ENCODE data around the gene FCRL5.

FCRL5 gene

DNA sequence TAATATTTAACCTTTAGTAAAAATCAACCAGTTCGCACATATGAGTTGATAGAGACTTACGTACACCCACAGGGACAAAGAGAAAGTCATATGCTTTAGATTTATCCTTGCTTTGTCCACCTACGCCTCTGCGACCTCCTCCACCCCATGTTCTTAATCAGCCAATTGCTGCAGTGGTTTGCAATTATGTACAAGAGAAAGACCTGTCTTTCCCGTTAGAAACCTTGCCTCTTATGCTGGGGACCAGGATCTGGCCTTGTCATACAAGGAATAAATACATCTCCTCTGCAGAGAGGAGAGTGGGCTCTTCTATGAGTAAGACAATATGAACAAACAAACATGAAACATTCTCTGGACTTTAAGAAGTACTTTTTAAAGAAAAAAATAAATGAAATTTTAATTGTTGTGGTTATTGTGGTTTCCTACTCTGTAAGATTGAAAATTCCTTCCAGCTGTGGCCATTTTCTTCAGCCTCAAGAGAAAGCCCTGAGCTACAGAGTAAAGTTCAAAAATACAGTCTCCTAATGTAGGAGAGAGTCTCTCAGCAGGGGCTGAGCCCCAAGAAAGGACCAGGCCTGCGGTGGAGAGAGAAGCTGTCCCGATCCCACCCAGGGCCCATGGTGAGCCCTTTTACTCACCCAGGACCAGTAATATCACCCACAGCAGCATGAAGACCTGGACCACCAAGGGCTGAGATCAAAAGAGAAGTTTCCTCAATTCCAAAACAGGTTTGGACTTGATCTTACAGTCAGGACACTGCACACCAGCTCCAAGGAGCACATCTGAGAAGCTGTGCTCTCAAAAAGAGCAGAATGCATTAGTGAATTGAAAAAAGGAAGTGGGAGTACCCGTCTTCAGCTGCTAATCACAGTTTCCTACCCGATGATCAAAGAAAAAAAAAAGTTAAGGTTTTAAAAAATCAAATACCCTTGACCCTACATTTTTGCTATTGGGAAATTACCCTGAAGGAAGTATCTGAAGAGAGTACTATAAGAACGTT lies at the start of gene FCRL5:
FCRL5 (minus strand) TSS at position 822 of the 1,000 bp plus-strand sequence; CDS start at position 669, 153 bp downstream.
- DNase-seq (ENCODE audit: low read depth), result no peak
- no peak within 1 kb of the TSS for H3K4me3 ChIP-seq (ENCODE audit: control insufficient read depth, low read depth, low read length)
- TF ChIP-seq, protein P1, sequence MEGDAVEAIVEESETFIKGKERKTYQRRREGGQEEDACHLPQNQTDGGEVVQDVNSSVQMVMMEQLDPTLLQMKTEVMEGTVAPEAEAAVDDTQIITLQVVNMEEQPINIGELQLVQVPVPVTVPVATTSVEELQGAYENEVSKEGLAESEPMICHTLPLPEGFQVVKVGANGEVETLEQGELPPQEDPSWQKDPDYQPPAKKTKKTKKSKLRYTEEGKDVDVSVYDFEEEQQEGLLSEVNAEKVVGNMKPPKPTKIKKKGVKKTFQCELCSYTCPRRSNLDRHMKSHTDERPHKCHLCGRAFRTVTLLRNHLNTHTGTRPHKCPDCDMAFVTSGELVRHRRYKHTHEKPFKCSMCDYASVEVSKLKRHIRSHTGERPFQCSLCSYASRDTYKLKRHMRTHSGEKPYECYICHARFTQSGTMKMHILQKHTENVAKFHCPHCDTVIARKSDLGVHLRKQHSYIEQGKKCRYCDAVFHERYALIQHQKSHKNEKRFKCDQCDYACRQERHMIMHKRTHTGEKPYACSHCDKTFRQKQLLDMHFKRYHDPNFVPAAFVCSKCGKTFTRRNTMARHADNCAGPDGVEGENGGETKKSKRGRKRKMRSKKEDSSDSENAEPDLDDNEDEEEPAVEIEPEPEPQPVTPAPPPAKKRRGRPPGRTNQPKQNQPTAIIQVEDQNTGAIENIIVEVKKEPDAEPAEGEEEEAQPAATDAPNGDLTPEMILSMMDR (IDR thresholded peaks at IDR 0.05; ENCODE audit: control insufficient read depth, insufficient read depth, low read depth, low read length, missing control alignments), result no peak

DNA sequence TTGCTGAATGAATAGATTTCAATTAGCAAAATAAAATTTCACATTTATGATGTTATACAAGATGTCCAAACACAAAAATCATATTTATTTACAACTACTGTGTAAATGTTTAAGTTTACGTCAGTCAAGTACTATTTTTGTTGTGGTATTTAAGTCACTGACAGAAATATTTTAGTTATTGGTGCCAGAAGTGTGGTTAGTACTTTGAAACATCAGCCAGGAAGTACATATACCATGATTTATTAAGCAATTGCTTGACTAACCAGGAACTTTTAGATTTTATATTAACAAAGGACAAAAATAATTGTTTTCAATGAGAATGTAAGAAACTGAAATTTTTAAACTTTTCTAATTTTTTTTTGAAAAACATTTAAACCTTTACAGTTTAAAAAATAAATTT lies 47.9 kb upstream of the FCRL5 start:
- no peak for DNase-seq (ENCODE audit: low read depth)
- TF ChIP-seq, protein P1 (IDR thresholded peaks at IDR 0.05; ENCODE audit: control insufficient read depth, insufficient read depth, low read depth, low read length, missing control alignments), result no peak
- no peak overlapping the region for H3K4me3 ChIP-seq (ENCODE audit: control insufficient read depth, low read depth, low read length)

DNA sequence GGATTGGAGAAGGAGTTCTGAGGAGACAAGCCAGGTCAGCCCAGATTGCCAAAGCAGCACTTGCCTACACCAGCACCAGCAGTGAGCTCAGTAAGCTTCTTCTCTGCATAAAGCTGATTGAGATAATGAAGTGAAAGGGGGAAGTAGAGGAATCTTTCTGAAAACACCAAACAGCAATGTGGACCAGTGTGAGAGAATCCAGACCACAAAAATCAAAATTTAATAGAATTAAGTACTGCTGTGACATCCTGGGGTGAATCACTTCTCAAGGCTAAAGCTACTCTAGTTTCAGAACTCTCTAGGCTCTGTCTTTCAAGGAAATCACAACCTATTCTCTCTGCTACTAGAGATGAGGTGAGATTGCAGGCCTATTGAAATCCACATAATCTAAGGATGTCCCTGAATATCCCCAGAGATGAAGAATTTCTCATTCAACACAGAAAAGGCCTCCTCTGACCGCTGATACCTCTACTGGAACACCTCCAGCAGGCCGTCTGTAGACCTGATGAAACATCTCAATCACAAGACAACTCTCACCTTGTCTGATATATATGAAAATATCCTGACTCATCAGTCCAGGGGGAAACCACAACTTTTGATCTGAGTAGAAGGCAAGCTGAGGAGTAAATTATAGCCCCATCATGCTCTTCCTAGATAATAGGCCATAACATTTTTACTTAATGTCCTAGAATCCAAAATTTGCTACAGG lies 45.8 kb upstream of the FCRL5 start, which contains the start of gene FCRL4:
FCRL4 (minus strand) TSS at position 127 of the 709 bp plus-strand sequence. CDS start 141 bp downstream, outside the sequence.
- TF ChIP-seq, protein P1 (IDR thresholded peaks at IDR 0.05; ENCODE audit: control insufficient read depth, insufficient read depth, low read depth, low read length, missing control alignments), result no peak
- no peak for DNase-seq (ENCODE audit: low read depth)
- H3K4me3 ChIP-seq (ENCODE audit: control insufficient read depth, low read depth, low read length), result no peak within 1 kb of the TSS

DNA sequence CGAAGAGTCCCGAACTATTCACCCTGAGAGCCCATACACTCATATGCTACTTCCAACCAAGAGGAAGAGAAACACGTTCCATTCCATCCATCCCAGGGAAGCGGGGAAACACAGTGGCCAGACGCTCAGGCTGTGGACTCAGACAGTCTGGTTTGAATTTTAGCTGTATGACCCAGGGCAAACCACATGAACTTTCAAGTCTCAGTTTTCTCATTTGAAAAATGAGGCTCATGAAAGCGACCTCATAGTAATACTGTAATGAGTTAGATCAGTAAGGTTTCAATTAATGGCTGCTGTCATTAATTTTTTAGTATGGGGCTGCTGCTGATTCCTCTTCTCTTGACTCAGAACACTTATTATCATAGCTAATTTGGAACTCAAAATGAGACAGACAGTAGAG lies 44.1 kb upstream of the FCRL5 start:
- no peak for DNase-seq (ENCODE audit: low read depth)
- H3K4me3 ChIP-seq (ENCODE audit: control insufficient read depth, low read depth, low read length), result no peak overlapping the region
- TF ChIP-seq, protein P1 (IDR thresholded peaks at IDR 0.05; ENCODE audit: control insufficient read depth, insufficient read depth, low read depth, low read length, missing control alignments), result no peak

DNA sequence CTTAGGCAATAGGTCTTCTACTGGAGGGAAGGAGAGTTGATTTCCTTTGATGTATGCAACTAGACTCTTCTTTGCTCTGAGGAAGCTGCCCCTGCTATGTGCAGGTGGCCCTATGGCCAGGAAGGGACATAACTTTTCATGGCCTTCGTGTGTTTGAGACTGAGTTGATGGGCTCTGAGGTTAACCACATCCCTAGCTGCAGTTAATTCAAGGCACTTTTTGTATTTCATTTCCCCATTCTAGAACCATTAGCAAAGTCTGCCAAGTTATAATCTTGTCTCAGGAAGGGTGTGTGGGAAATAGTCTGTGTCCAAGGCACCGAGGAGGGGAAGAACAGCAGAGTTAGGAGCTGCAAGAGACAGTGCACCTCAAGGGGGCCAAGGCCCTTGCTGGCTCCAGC lies 43.0 kb upstream of the FCRL5 start:
- H3K4me3 ChIP-seq (ENCODE audit: control insufficient read depth, low read depth, low read length), result no peak overlapping the region
- TF ChIP-seq, protein P1 (IDR thresholded peaks at IDR 0.05; ENCODE audit: control insufficient read depth, insufficient read depth, low read depth, low read length, missing control alignments), result no peak
- no peak for DNase-seq (ENCODE audit: low read depth)

DNA sequence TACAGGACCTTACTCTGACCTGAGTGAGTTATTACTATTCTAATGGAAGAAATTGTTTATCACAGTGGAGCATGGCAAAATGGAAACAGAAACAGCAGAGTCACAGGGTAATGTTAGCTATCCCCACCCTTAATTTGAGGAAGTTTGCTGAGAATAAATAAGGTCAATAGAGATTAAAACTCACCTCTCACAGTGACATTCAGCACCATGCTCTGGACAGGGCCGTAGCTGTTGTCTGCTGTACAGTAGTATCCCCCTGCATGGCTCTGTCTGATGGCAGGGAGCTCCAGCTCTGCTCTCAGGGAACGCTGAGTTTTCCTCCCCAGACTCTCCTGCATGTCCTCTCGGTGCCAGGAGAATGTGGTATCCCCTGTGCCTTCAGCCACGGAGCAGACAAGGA lies 33.7 kb upstream of the FCRL5 start:
- no peak for DNase-seq (ENCODE audit: low read depth)
- TF ChIP-seq, protein P1 (IDR thresholded peaks at IDR 0.05; ENCODE audit: control insufficient read depth, insufficient read depth, low read depth, low read length, missing control alignments), result no peak
- no peak overlapping the region for H3K4me3 ChIP-seq (ENCODE audit: control insufficient read depth, low read depth, low read length)

All from AG09309 (cell line).